ENCODE measurements around the gene DGKD.

DNA sequence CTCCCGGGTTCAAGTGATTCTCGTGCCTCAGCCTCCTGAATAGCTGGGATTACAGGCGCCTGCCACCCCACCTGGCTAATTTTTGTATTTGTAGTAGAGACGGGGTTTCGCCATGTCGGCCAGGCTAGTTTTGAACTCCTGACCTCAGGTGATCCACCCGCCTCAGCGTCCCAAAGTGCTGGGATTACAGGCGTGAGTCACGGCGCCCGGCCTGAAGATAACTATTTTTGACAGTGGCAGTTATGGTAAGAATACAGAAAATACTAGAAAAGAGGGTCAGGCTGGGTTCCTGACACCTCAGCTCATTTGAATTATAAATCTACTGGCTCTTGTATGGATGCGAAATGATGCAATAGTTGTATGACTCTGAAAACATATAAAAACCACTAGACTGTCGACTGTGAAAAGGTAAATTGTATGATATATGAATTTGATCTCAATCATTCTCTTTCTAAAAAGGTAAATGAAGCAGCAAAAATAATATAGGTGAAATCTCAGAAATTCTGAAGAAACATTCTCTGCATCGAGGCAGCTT lies 11.1 kb upstream of the DGKD start:
- TF ChIP-seq, protein P1, sequence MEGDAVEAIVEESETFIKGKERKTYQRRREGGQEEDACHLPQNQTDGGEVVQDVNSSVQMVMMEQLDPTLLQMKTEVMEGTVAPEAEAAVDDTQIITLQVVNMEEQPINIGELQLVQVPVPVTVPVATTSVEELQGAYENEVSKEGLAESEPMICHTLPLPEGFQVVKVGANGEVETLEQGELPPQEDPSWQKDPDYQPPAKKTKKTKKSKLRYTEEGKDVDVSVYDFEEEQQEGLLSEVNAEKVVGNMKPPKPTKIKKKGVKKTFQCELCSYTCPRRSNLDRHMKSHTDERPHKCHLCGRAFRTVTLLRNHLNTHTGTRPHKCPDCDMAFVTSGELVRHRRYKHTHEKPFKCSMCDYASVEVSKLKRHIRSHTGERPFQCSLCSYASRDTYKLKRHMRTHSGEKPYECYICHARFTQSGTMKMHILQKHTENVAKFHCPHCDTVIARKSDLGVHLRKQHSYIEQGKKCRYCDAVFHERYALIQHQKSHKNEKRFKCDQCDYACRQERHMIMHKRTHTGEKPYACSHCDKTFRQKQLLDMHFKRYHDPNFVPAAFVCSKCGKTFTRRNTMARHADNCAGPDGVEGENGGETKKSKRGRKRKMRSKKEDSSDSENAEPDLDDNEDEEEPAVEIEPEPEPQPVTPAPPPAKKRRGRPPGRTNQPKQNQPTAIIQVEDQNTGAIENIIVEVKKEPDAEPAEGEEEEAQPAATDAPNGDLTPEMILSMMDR (IDR thresholded peaks at IDR 0.05), result no peak
- no peak for TF ChIP-seq EZH2 (IDR thresholded peaks at IDR 0.05; ENCODE audit: borderline replicate concordance, insufficient read depth, low read depth, low read length, poor library complexity, severe bottlenecking)
